GM12878 (cell line): ENCODE results near the gene KLHDC9. TPM values are rescaled to one million over a fixed set of nuclear protein-coding genes. Genes with fewer than 3 reads are reported as not detected.

ENCODE experiments used
- ATAC-seq: fragments of 200-7000 bp; cut with Tn5 transposase; 3 replicates; pipeline ENCODE4 v1.9.1; 2020; ENCODE audit warnings: mild to moderate bottlenecking, moderate library complexity
- BruUV-seq: library from RNA; stranded (reverse); fragments of 400-500 nt; replicated peaks from 2 replicates; lab custom pipeline; 2021; lab: Mats Ljungman, UMichigan
- CTCF ChIA-PET: fragments of 300-600 bp; sonication (Branson Sonifier 250); formaldehyde crosslinking; extraction: SDS; loops from one replicate; lab custom pipeline; 2021; ENCODE audit warnings: inconsistent platforms; lab: Yijun Ruan, JAX
- POLR2A ChIA-PET: fragments of 350-600 bp; formaldehyde crosslinking; extraction: SDS; loops from one replicate; lab custom pipeline; 2021; ENCODE audit warnings: inconsistent platforms; lab: Charles Lee
- RAD21 ChIA-PET: fragments of 300-600 bp; sonication (Branson Sonifier 250); formaldehyde crosslinking; loops from one replicate; lab custom pipeline; 2023; ENCODE audit warnings: antibody characterized with exemption; ENCODE audit not compliant: unreplicated experiment; lab: Charles Lee
- SMC1A ChIA-PET: fragments of 300-600 bp; sonication (Branson Sonifier 250); formaldehyde crosslinking; loops from one replicate; lab custom pipeline; 2023; ENCODE audit not compliant: unreplicated experiment, uncharacterized antibody; lab: Charles Lee
- DNase-seq: peaks from one replicate; pipeline ENCODE4 v3.0.0-alpha.2; 2011; ENCODE audit warnings: low read depth, low spot score
- FAIRE-seq: peaks from 3 replicates; lab custom pipeline; 2011; peaks lifted over from hg19 to GRCh38; lab: Jason Lieb, UNC
- H2AFZ ChIP-seq: 2 replicates; pipeline ENCODE4 v1.6.0; 2011; ENCODE audit warnings: low read depth, low read length, control low read depth; ENCODE audit not compliant: control insufficient read depth
- H3K27ac ChIP-seq: 2 replicates; pipeline ENCODE4 v1.5.1; 2011; ENCODE audit warnings: control low read depth; ENCODE audit not compliant: control insufficient read depth, insufficient read depth
- H3K27me3 ChIP-seq, 2 experiments: replicated peaks in 1 of 2; 2 replicates each; pipeline versions ENCODE4 v1.6.0 to v1.6.1; 2011; ENCODE audit warnings: low read length in 1 of 2; ENCODE audit not compliant: control insufficient read depth in 2 of 2, insufficient read depth in 2 of 2
- H3K36me3 ChIP-seq, 2 experiments: 2 replicates each; pipeline ENCODE4 v1.5.1; 2011; ENCODE audit warnings: low read length in 1 of 2; ENCODE audit not compliant: control insufficient read depth in 2 of 2, insufficient read depth in 2 of 2
- H3K4me1 ChIP-seq: 2 replicates; pipeline ENCODE4 v1.6.1; 2011; ENCODE audit warnings: mild to moderate bottlenecking, low read length, moderate library complexity, mixed read lengths; ENCODE audit not compliant: control insufficient read depth, insufficient read depth
- H3K4me2 ChIP-seq: 2 replicates; pipeline ENCODE4 v1.6.0; 2011; ENCODE audit warnings: control low read depth; ENCODE audit not compliant: control insufficient read depth, insufficient read depth
- H3K4me3 ChIP-seq: fragments of 200-600 bp; sonication (generic); 2 replicates; pipeline ENCODE4 v1.5.1; 2016
- H3K79me2 ChIP-seq: 2 replicates; pipeline ENCODE4 v1.6.0; 2011; ENCODE audit warnings: low read length; ENCODE audit not compliant: control insufficient read depth, insufficient read depth
- H3K9ac ChIP-seq: 2 replicates; pipeline ENCODE4 v1.8.0; 2011; ENCODE audit warnings: low read length, control low read depth, mixed read lengths; ENCODE audit not compliant: control insufficient read depth, insufficient read depth
- H3K9me3 ChIP-seq: replicated peaks from 3 replicates; pipeline ENCODE4 v1.5.1; 2011; ENCODE audit warnings: mild to moderate bottlenecking, low read length; ENCODE audit not compliant: control insufficient read depth, insufficient read depth
- H4K20me1 ChIP-seq: 2 replicates; pipeline ENCODE4 v1.6.0; 2011; ENCODE audit not compliant: control insufficient read depth, insufficient read depth
- ASH2L ChIP-seq: fragments of 300-600, 200-600 bp; sonication (generic); IDR thresholded peaks from 2 replicates; pipeline ENCODE4 v1.6.1; 2017; ENCODE audit warnings: low read depth, mild to moderate bottlenecking, borderline replicate concordance
- BCL11A ChIP-seq: IDR thresholded peaks from 2 replicates; pipeline ENCODE4 v1.6.1; 2011; ENCODE audit warnings: low read depth, low read length
- CHD2 ChIP-seq: IDR thresholded peaks from 2 replicates; pipeline ENCODE4 v1.6.1; 2011; ENCODE audit warnings: low read depth, low read length, improper control_type of control experiment, borderline replicate concordance
- CREM ChIP-seq: IDR thresholded peaks from 2 replicates; pipeline ENCODE4 v1.6.1; 2014; ENCODE audit warnings: antibody characterized with exemption, low read depth
- IRF4 ChIP-seq: IDR thresholded peaks from 2 replicates; pipeline ENCODE4 v1.6.1; 2011; ENCODE audit warnings: low read depth, low read length
- MXI1 ChIP-seq: fragments of 150-350 bp; IDR thresholded peaks from 2 replicates; pipeline ENCODE4 v1.6.1; 2011; ENCODE audit warnings: low read depth, mild to moderate bottlenecking, inconsistent platforms, low read length, improper control_type of control experiment
- MYC ChIP-seq: IDR thresholded peaks from 2 replicates; pipeline ENCODE4 v1.6.1; 2011; ENCODE audit warnings: mild to moderate bottlenecking, low read length, moderate library complexity, inconsistent platforms; ENCODE audit not compliant: insufficient read depth, insufficient replicate concordance, insufficient read length, severe bottlenecking
- NFIC ChIP-seq: IDR thresholded peaks from 2 replicates; pipeline ENCODE4 v1.6.1; 2012; ENCODE audit warnings: low read depth, mild to moderate bottlenecking, inconsistent platforms, low read length, moderate library complexity
- POLR2A ChIP-seq: IDR thresholded peaks from 2 replicates; pipeline ENCODE4 v1.6.1; 2011; ENCODE audit warnings: low read depth, mild to moderate bottlenecking, low read length
- RAD51 ChIP-seq: fragments of 450-650 bp; IDR thresholded peaks from 2 replicates; pipeline ENCODE4 v1.6.1; 2016; ENCODE audit warnings: moderate library complexity, mild to moderate bottlenecking, inconsistent platforms
- REST ChIP-seq: IDR thresholded peaks from 2 replicates; pipeline ENCODE4 v1.6.1; 2012; ENCODE audit warnings: mild to moderate bottlenecking, low read depth, low read length
- RFX5 ChIP-seq: IDR thresholded peaks from 2 replicates; pipeline ENCODE4 v1.6.1; 2011; ENCODE audit warnings: low read depth, low read length, improper control_type of control experiment
- SUZ12 ChIP-seq: fragments of 200-600 bp; sonication (generic); IDR thresholded peaks from one replicate; pipeline ENCODE4 v1.6.1; 2018; ENCODE audit warnings: antibody characterized with exemption, mild to moderate bottlenecking; ENCODE audit not compliant: unreplicated experiment
- WRNIP1 ChIP-seq: IDR thresholded peaks from 2 replicates; pipeline ENCODE4 v1.6.1; 2011; ENCODE audit warnings: low read depth, low read length, improper control_type of control experiment, borderline replicate concordance
- ZSCAN29 ChIP-seq: fragments of 450-650 bp; IDR thresholded peaks from 2 replicates; pipeline ENCODE4 v1.6.1; 2017; ENCODE audit warnings: mild to moderate bottlenecking, moderate library complexity
- WGBS: methylation state at CpG from one replicate; pipeline ENCODE4 v1.1.6; 2016; ENCODE audit warnings: low lambda C conversion rate; ENCODE audit not compliant: insufficient replicate concordance, insufficient coverage; ENCODE audit errors: missing lambda C conversion rate; 5-methylcytosine and 5-hydroxymethylcytosine counted together
- in situ Hi-C: fragments of 300-500 bp; cut with MboI; formaldehyde crosslinking; loops from 9 replicates; pipeline ENCODE4 v1.14.3; 2018; ENCODE audit warnings: mixed read lengths
- intact Hi-C: fragments of 100-400 bp; cut with micrococcal nuclease; formaldehyde crosslinking; loops from one replicate; pipeline ENCODE4 v1.14.2; 2022; ENCODE audit not compliant: unreplicated experiment
- polyA plus RNA-seq, 11 experiments: library from polyadenylated mRNA; depleted of rRNA in 4 of 11; unstranded in 6 of 11; stranded (reverse) in 5 of 11; fragments of >200 nt; fragmentation: Nextera tagmentation in 4 of 11; fragmentation: Illumina TruSeq in 1 of 11; extraction: Ambion mirVana in 4 of 11; extraction: Trizol in 1 of 11; gene quantifications; 1 replicate in 1 of 11; 2 replicates in 10 of 11; pipeline versions ENCODE4 v1.2.1 to v1.2.3, GENCODE V29; 2011 to 2016; ENCODE audit warnings: inconsistent platforms in 2 of 11, missing spikeins in 2 of 11, low read depth in 1 of 11
- total RNA-seq, 4 experiments: library from RNA; depleted of rRNA in 3 of 4; stranded (reverse); fragments of >200 nt in 3 of 4; fragmentation: Illumina TruSeq in 1 of 4; extraction: Trizol in 1 of 4; gene quantifications; 2 replicates each; pipeline versions ENCODE4 v1.2.1 to v1.2.3, GENCODE V29; 2013 to 2021

The KLHDC9 gene
- total and polyA plus RNA-seq, 10 of the 15 experiments (the other 5 are each of a cell fraction or from before 2014, with no cell fraction given) = 0.66 to 4.9 (median 2.6) TPM

GRCh38 chr1:161054232-161054631 is 43.9 kb upstream of the KLHDC9 start:
- intact Hi-C loops (no loop called here), in situ Hi-C loops (no loop called here)
- no peak overlapping the region for H2AFZ ChIP-seq
- no peak overlapping the region for H3K4me2 ChIP-seq
- ChIA-PET SMC1A (no interaction called here), POLR2A (interaction anchor here (0.6 to 1.4 kb wide), 2 partner anchors 8 to 16 kb away, joined by 3 to 4 read pairs; no protein-coding TSS in a partner anchor), RAD21 (interaction anchor here (1.2 kb wide), 2 partner anchors 17 to 57 kb away, joined by 3 to 4 read pairs; no protein-coding TSS in a partner anchor), CTCF (no interaction called here)
- no peaks in the 10 kb centered on the region for H3K4me1 ChIP-seq
- H3K36me3 ChIP-seq = peaks cover 32 to 34% of the 10 kb centered on the region in 2 experiments
- H3K4me3 ChIP-seq = no peak overlapping the region
- ATAC-seq (no peak), DNase-seq (no peak), FAIRE-seq (no peak)
- no peaks in the 10 kb centered on the region for H3K27me3 ChIP-seq
- no peaks in the 10 kb centered on the region for H3K9me3 ChIP-seq
- no TSS peak for BruUV-seq
- no peak overlapping the region for H3K9ac ChIP-seq
- H3K27ac ChIP-seq = no peak overlapping the region
- no peaks in the 10 kb centered on the region for H4K20me1 ChIP-seq
- WGBS = 99% methylated on average over 4 of the region's 4 CpGs
- 0 out of 2 replicates have a peak, but pooled peaks cover under 1% of the 10 kb centered on the region for H3K79me2 ChIP-seq
- TF ChIP-seq ZSCAN29 = no peak
- TF ChIP-seq WRNIP1 = no peak
- no peak for TF ChIP-seq SUZ12
- TF ChIP-seq POLR2A = no peak
- TF ChIP-seq, all 136 proteins: peak for 0

- H3K4me1 ChIP-seq = no peaks in the 10 kb centered on the region
- DNase-seq = no peak
- no peaks in the 10 kb centered on the region for H4K20me1 ChIP-seq
- no peak overlapping the region for H2AFZ ChIP-seq
- H3K9me3 ChIP-seq = no peaks in the 10 kb centered on the region
- no peak overlapping the region for H3K4me2 ChIP-seq
- CTCF ChIA-PET = interaction anchor here (0.8 kb wide), 1 partner anchor 8 kb away, joined by 3 read pairs; no protein-coding TSS in a partner anchor
- peaks cover 3% of the 10 kb centered on the region for H3K79me2 ChIP-seq
- intact Hi-C loops (no loop called here), in situ Hi-C loops (no loop called here)
- no peak for ATAC-seq
- FAIRE-seq = no peak
- no peak overlapping the region for H3K9ac ChIP-seq
- H3K4me3 ChIP-seq = no peak overlapping the region
- SMC1A ChIA-PET = interaction anchor here (0.9 to 1.3 kb wide), 2 partner anchors 8 to 17 kb away, joined by 3 to 4 read pairs; no protein-coding TSS in a partner anchor
- WGBS = 78% methylated on average over 7 of the region's 7 CpGs
- BruUV-seq = no TSS peak
- H3K27ac ChIP-seq = no peak overlapping the region
- RAD21 ChIA-PET = interaction anchor here (1.2 kb wide), 2 partner anchors 17 to 58 kb away, joined by 3 to 4 read pairs; no protein-coding TSS in a partner anchor
- H3K36me3 ChIP-seq = peaks cover 32% of the 10 kb centered on the region in 2 experiments
- H3K27me3 ChIP-seq = no peaks in the 10 kb centered on the region
- POLR2A ChIA-PET = interaction anchor here (1.4 kb wide), 1 partner anchor 17 kb away, joined by 4 read pairs; no protein-coding TSS in a partner anchor
- TF ChIP-seq REST (no peak), MXI1 (no peak), RFX5 (no peak), CHD2 (no peak), CREM (no peak), IRF4 (no peak), SUZ12 (no peak), ASH2L (no peak), RAD51 (no peak), BCL11A (no peak), MYC (no peak), NFIC (no peak)
Measured at GRCh38 chr1:161054805-161055204, 43.4 kb upstream of the KLHDC9 start.
